BLaER1 (cell line): Measurements from ENCODE around the gene DIPK1B.

ENCODE experiments used
- H3K27ac ChIP-seq: shearing (Covaris generic); formaldehyde crosslinking; 2 replicates; pipeline ENCODE4 v1.8.1; 2022
- H3K27me3 ChIP-seq: shearing (Covaris generic); formaldehyde crosslinking; 2 replicates; pipeline ENCODE4 v1.8.1; 2022
- H3K36me3 ChIP-seq: shearing (Covaris generic); formaldehyde crosslinking; 2 replicates; pipeline ENCODE4 v1.8.1; 2022
- H3K4me1 ChIP-seq: shearing (Covaris generic); formaldehyde crosslinking; 2 replicates; pipeline ENCODE4 v1.8.1; 2022
- H3K4me2 ChIP-seq: shearing (Covaris generic); formaldehyde crosslinking; 2 replicates; pipeline ENCODE4 v1.8.1; 2022
- H3K4me3 ChIP-seq: shearing (Covaris generic); formaldehyde crosslinking; 2 replicates; pipeline ENCODE4 v1.8.1; 2022
- H3K9ac ChIP-seq: shearing (Covaris generic); formaldehyde crosslinking; 2 replicates; pipeline ENCODE4 v1.8.1; 2022
- H3K9me3 ChIP-seq: shearing (Covaris generic); formaldehyde crosslinking; 2 replicates; pipeline ENCODE4 v1.8.1; 2022
- H4K20me1 ChIP-seq: shearing (Covaris generic); formaldehyde crosslinking; 2 replicates; pipeline ENCODE4 v1.8.1; 2022
- Cebpa-rat ChIP-seq: shearing (Covaris generic); IDR thresholded peaks from 2 replicates; pipeline ENCODE4 v1.8.1; 2022

The DIPK1B gene

GRCh38 chr9:136722969-136723356 lies 10.6 kb downstream of the DIPK1B start:
- Histone ChIP-seq H3K9me3 (no peaks in the 10 kb centered on the region), H3K27me3 (no peaks in the 10 kb centered on the region), H3K4me1 (peaks cover 84% of the 10 kb centered on the region), H3K27ac (no peak overlapping the region), H3K36me3 (peaks cover 75% of the 10 kb centered on the region), H4K20me1 (peaks cover 100% of the 10 kb centered on the region), H3K9ac (no peak overlapping the region), H3K4me3 (no peak overlapping the region), H3K4me2 (no peak overlapping the region)
- no peak for TF ChIP-seq Cebpa-rat

- Histone ChIP-seq H3K9ac (no peak overlapping the region), H3K27me3 (no peaks in the 10 kb centered on the region), H4K20me1 (peaks cover 95% of the 10 kb centered on the region), H3K4me2 (no peak overlapping the region), H3K36me3 (peaks cover 72% of the 10 kb centered on the region), H3K27ac (no peak overlapping the region), H3K9me3 (no peaks in the 10 kb centered on the region), H3K4me1 (peaks cover 80% of the 10 kb centered on the region), H3K4me3 (no peak overlapping the region)
- TF ChIP-seq Cebpa-rat, result no peak
These were observed 11.1 kb downstream of the DIPK1B start for GRCh38 chr9:136723362-136723976.

DNA sequence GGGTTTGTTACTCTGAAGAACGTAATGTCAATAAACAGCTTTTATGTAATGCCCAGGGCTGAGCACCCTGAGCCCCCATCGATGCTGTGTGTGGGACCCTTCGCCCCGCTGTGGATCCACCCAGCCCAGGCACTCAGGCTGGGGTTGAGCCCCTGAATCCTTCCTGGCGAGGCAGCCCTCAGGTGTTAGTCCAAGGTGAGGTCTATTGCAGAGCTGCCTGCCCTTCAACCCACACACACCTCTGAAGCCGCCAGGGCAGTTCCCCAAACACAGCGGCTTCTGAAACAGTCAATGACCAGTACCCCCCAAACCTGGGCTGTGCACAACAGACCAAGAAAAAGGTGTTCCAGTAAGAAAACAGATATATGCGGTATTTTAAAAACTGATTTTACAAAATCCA lies 11.6 kb downstream of the DIPK1B start:
- Histone ChIP-seq H3K9me3 (no peaks in the 10 kb centered on the region), H3K4me3 (no peak overlapping the region), H3K4me1 (peaks cover 80% of the 10 kb centered on the region), H3K27me3 (no peaks in the 10 kb centered on the region), H3K4me2 (peak overlapping the region; percentile 100; the same call in 1 of the 2 replicates), H3K27ac (no peak overlapping the region), H3K36me3 (peaks cover 72% of the 10 kb centered on the region), H3K9ac (no peak overlapping the region), H4K20me1 (peaks cover 90% of the 10 kb centered on the region)
- no peak for TF ChIP-seq Cebpa-rat

- peaks cover 80% of the 10 kb centered on the region for H3K4me1 ChIP-seq
- H3K9ac ChIP-seq, result no peak overlapping the region
- H3K27ac ChIP-seq, result no peak overlapping the region
- peak overlapping the region; percentile 100 for H3K4me2 ChIP-seq
- 0 out of 2 replicates have a peak overlapping the region, but pooled peaks have one; percentile 89 for H3K4me3 ChIP-seq
- TF ChIP-seq Cebpa-rat, result no peak
- no peaks in the 10 kb centered on the region for H3K27me3 ChIP-seq
- H3K9me3 ChIP-seq, result no peaks in the 10 kb centered on the region
- H4K20me1 ChIP-seq, result peaks cover 86% of the 10 kb centered on the region
- H3K36me3 ChIP-seq, result peaks cover 72% of the 10 kb centered on the region
These were observed 12.4 kb downstream of the DIPK1B start for GRCh38 chr9:136724772-136725171.

DNA sequence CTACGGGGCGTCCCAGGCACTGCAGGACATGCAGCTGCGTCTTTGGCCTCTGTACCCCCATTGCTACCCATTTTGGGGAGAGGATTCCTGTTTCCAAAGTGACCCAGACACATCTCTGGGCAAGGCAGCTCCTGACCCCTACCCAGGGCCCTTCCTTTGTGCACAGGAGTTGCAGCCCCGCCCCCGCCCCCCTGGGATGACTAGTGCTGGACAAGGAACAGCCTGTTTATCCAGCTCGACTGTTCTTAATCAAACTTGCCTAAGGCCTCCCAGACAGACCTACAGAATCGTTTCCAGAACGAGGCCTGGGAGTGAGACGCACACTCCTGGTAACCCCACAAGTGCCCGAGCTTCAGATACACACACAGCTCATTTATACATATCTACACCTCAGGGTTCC lies 13.2 kb downstream of the DIPK1B start:
- H3K4me3 ChIP-seq, result peak overlapping the region; percentile 89
- peaks cover 80% of the 10 kb centered on the region for H3K4me1 ChIP-seq
- H3K9me3 ChIP-seq, result no peaks in the 10 kb centered on the region
- peak overlapping the region; percentile 93; the same call in 1 of the 2 replicates for H3K27ac ChIP-seq
- no peaks in the 10 kb centered on the region for H3K27me3 ChIP-seq
- no peak for TF ChIP-seq Cebpa-rat
- H3K36me3 ChIP-seq, result peaks cover 65% of the 10 kb centered on the region
- H3K4me2 ChIP-seq, result peak overlapping the region; percentile 100
- H4K20me1 ChIP-seq, result peaks cover 83% of the 10 kb centered on the region
- H3K9ac ChIP-seq, result peak overlapping the region; percentile 97

DNA sequence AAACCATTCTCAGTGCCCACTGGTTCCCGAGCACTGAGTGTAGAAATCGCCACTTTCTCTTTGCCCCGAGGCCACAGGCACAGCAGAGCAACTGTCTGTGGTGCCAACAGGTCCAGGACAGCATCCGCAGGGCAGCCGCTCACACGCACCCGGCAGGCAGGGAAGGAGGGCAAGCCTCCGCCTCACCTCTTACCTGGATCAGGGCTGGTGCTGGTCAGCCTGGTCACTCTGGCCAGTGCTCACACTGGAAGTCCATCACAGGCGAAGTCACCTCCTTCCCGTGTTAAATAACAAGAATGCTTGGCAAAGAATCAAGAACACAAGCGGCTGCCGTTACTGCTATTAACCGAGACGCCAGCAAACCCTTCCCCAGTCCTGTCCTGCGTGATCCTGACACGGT lies 13.7 kb downstream of the DIPK1B start:
- Histone ChIP-seq H3K4me2 (peak overlapping the region; percentile 100), H3K9me3 (no peaks in the 10 kb centered on the region), H4K20me1 (peaks cover 78% of the 10 kb centered on the region), H3K9ac (peak overlapping the region; percentile 97), H3K4me1 (peaks cover 80% of the 10 kb centered on the region), H3K4me3 (peak overlapping the region; percentile 89), H3K27me3 (no peaks in the 10 kb centered on the region), H3K36me3 (peaks cover 60% of the 10 kb centered on the region), H3K27ac (peak overlapping the region; percentile 93; the same call in 1 of the 2 replicates)
- TF ChIP-seq Cebpa-rat, result no peak

GRCh38 chr9:136726631-136727191 lies 14.3 kb downstream of the DIPK1B start:
- peaks cover 54% of the 10 kb centered on the region for H3K36me3 ChIP-seq
- peak overlapping the region; percentile 89 for H3K4me3 ChIP-seq
- peaks cover 72% of the 10 kb centered on the region for H4K20me1 ChIP-seq
- H3K9ac ChIP-seq, result peak overlapping the region; percentile 97
- no peak for TF ChIP-seq Cebpa-rat
- peak overlapping the region; percentile 93 for H3K27ac ChIP-seq
- H3K4me1 ChIP-seq, result peaks cover 75% of the 10 kb centered on the region
- H3K27me3 ChIP-seq, result no peaks in the 10 kb centered on the region
- no peaks in the 10 kb centered on the region for H3K9me3 ChIP-seq
- H3K4me2 ChIP-seq, result peak overlapping the region; percentile 100

DNA sequence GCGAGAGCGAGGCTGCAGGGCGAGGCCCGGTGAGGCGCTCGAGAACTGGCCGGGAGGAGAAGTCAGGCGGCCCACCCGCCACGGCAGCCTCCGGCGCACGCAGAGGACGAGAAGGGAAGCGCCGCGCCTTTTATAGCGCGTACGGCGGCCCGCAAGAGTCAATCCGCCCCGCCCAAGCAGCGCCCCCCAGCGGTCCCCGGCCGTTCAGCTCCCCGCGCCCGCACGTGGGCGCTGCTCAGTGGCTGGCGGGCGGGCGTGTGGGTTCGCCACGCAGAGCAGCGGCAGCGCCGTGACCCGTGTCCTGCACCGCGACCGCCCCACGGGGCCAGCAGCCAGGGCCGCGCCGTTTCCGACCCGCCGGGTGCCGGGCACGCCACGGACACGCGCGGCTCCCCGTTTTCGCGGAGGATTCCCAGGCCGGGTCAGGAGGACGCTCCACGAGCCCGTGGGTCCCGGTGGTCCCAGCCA lies 15.7 kb downstream of the DIPK1B start:
- Histone ChIP-seq H3K27me3 (no peaks in the 10 kb centered on the region), H3K9me3 (no peaks in the 10 kb centered on the region), H3K27ac (peak overlapping the region; percentile 93), H3K4me3 (peak overlapping the region; percentile 89), H3K9ac (peak overlapping the region; percentile 97), H3K4me2 (peak overlapping the region; percentile 100), H3K36me3 (peaks cover 40% of the 10 kb centered on the region), H3K4me1 (peaks cover 67% of the 10 kb centered on the region), H4K20me1 (peaks cover 58% of the 10 kb centered on the region)
- TF ChIP-seq Cebpa-rat, result no peak

DNA sequence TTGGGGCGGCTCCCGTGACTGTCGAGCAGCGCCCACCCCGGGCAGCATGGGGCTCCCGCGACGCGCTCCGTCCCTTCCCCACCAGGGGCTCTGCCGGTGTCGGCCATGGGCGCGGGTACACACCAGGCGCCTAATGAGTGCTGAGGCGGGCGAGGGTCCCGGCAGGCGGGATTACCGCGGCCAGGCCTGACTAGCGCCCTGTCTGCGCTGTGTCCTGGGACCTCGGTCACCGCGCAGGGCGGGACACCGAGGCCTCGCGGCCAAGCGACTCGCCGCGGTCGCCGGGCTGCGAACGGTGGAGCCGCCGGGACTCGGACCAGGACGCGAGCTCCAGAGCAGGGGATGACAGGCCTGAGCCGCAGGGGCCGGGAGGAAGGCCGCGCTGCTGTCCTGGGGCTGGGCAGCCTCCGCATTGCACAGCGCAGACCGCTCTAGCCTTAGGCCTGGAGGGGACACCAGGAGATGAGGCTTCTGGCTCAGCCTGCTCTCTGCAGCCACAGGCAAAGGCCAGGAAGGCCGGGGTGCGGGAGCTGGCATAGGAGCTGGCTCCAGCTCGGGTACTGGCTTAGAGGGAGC lies 16.3 kb downstream of the DIPK1B start:
- Histone ChIP-seq H4K20me1 (peaks cover 53% of the 10 kb centered on the region), H3K4me1 (peaks cover 67% of the 10 kb centered on the region), H3K27me3 (no peaks in the 10 kb centered on the region), H3K9me3 (no peaks in the 10 kb centered on the region), H3K9ac (peak overlapping the region; percentile 97), H3K4me2 (peak overlapping the region; percentile 100), H3K27ac (peak overlapping the region; percentile 93), H3K36me3 (peaks cover 35% of the 10 kb centered on the region), H3K4me3 (peak overlapping the region; percentile 89)
- no peak for TF ChIP-seq Cebpa-rat

DNA sequence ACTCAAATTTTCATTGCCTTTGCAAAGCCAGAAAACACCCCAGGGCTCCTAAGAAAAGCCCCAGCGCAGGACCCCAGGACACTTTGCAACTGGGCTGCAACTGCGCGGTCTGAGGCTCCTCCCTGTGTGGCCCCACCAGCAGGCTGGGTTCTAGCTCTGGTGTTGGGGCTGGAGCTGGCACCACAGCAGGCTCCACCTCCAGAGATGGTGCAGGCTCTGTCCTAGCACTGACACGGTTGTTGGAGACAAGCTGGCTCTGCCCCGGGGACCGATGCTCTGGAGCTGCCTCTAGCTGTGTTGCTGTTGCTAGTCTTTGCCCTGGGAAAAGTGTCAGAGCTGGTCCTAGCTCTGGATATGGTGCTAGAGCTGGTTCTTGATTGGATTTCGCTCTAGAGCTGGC lies 16.8 kb downstream of the DIPK1B start:
- TF ChIP-seq Cebpa-rat, result no peak
- Histone ChIP-seq H4K20me1 (peaks cover 48% of the 10 kb centered on the region), H3K27ac (peak overlapping the region; percentile 93)

More for the DNA sequence above, 16.8 kb downstream of the DIPK1B start:
- Histone ChIP-seq H3K36me3 (peaks cover 30% of the 10 kb centered on the region), H3K4me3 (peak overlapping the region; percentile 89), H3K4me2 (peak overlapping the region; percentile 100), H3K9me3 (no peaks in the 10 kb centered on the region), H3K4me1 (peaks cover 67% of the 10 kb centered on the region), H3K27me3 (no peaks in the 10 kb centered on the region), H3K9ac (peak overlapping the region; percentile 97)
